ENCODE results near the gene LILRB2. TPM values are rescaled to one million over a fixed set of nuclear protein-coding genes. Genes with fewer than 3 reads are reported as not detected.
"Not testable (repeated sequence)": the region's sequence is repeated elsewhere in the genome, so short reads cannot be mapped to it uniquely, and the experiment has no call there.

LILRB2 gene
- total RNA-seq, 2 donors from 2014 or later, result not detected

GRCh38 chr19:54239491-54240371, 41.2 kb downstream of the LILRB2 start:
- not testable (repeated sequence) for H3K36me3 Mint-ChIP-seq; H3K9me3 Mint-ChIP-seq; DNase-seq (ENCODE audit: low spot score in 2 of 2)
- peak in 1 of 2 donors; percentile 54 for ATAC-seq
- peak overlapping the region in 1 of 2 donors; percentile 18 for H3K27ac Mint-ChIP-seq

- Mint-ChIP-seq H3K27ac (no peak overlapping the region), H3K9me3 (no peaks in the 10 kb centered on the region), H3K36me3 (no peaks in the 10 kb centered on the region)
- ATAC-seq, result no peak
- DNase-seq (ENCODE audit: low spot score in 2 of 2), result no peak
These were observed 47.0 kb downstream of the LILRB2 start for GRCh38 chr19:54233941-54234340.

- DNase-seq (ENCODE audit: low spot score in 2 of 2) (peak in 1 of 2 donors; percentile 95), ATAC-seq (peak; percentile 87 to 98)
- H3K9me3 Mint-ChIP-seq, result no peaks in the 10 kb centered on the region
- H3K27ac Mint-ChIP-seq, result no peak overlapping the region
- no peaks in the 10 kb centered on the region for H3K36me3 Mint-ChIP-seq
These were observed 49.6 kb downstream of the LILRB2 start for GRCh38 chr19:54231077-54231931.

- no peak overlapping the region for H3K27ac Mint-ChIP-seq
- H3K36me3 Mint-ChIP-seq, result no peaks in the 10 kb centered on the region
- no peaks in the 10 kb centered on the region for H3K9me3 Mint-ChIP-seq
- ATAC-seq (no peak), DNase-seq (ENCODE audit: low spot score in 2 of 2) (no peak)
These were observed 50.9 kb downstream of the LILRB2 start for GRCh38 chr19:54230031-54230430.

- no peaks in the 10 kb centered on the region for H3K9me3 Mint-ChIP-seq
- no peak overlapping the region for H3K27ac Mint-ChIP-seq
- DNase-seq (ENCODE audit: low spot score in 2 of 2), result no peak
- no peaks in the 10 kb centered on the region for H3K36me3 Mint-ChIP-seq
- no peak for ATAC-seq
These were observed 51.8 kb downstream of the LILRB2 start for GRCh38 chr19:54229146-54229545.

GRCh38 chr19:54224619-54225018, 56.3 kb downstream of the LILRB2 start:
- DNase-seq (ENCODE audit: low spot score in 2 of 2); ATAC-seq; H3K36me3 Mint-ChIP-seq; H3K9me3 Mint-ChIP-seq; H3K27ac Mint-ChIP-seq: not testable (repeated sequence)

GRCh38 chr19:54223937-54224281, 57.0 kb downstream of the LILRB2 start:
- not testable (repeated sequence) for DNase-seq (ENCODE audit: low spot score in 2 of 2); H3K36me3 Mint-ChIP-seq; H3K9me3 Mint-ChIP-seq; H3K27ac Mint-ChIP-seq; ATAC-seq

Other genes starting within 250 kb of the LILRB2 start
- not detected for gene VSTM1, start 217.2 kb downstream of the LILRB2 start, total RNA-seq
- gene TARM1, start 199.7 kb downstream of the LILRB2 start, total RNA-seq, result not detected
- gene OSCAR, start 180.3 kb downstream of the LILRB2 start, total RNA-seq, result under 1 TPM in 1 of 2 donors, not detected in 1; 0.72 TPM
- 10 to 100 TPM; 59.4 to 76.1 TPM for gene NDUFA3, start 178.3 kb downstream of the LILRB2 start, total RNA-seq
- gene TFPT, start 165.5 kb downstream of the LILRB2 start, total RNA-seq, result 10 to 100 TPM; 30.4 to 37.4 TPM
- gene PRPF31, start 165.4 kb downstream of the LILRB2 start, total RNA-seq, result 10 to 100 TPM; 47.9 to 92.9 TPM
- gene CNOT3, start 143.3 kb downstream of the LILRB2 start, total RNA-seq, result 10 to 100 TPM; 57.3 to 59.9 TPM
- 1 to 10 TPM; 3.5 to 6.1 TPM for gene LENG1, start 121.4 kb downstream of the LILRB2 start, total RNA-seq
- not detected for gene TMC4, start 108.0 kb downstream of the LILRB2 start, total RNA-seq
- 10 to 100 TPM; 56.8 to 97.2 TPM for gene MBOAT7, start 91.5 kb downstream of the LILRB2 start, total RNA-seq
- 10 to 100 TPM; 10.2 to 15.8 TPM for gene TSEN34, start 89.8 kb downstream of the LILRB2 start, total RNA-seq
- 1,000 to 10,000 TPM; 1,448 to 1,707 TPM for gene RPS9, start 80.3 kb downstream of the LILRB2 start, total RNA-seq
- gene LILRB3, start 58.1 kb downstream of the LILRB2 start, total RNA-seq, result under 1 TPM in 1 of 2 donors, not detected in 1; 0.37 TPM
- not detected for gene LILRA6, start 38.3 kb downstream of the LILRB2 start, total RNA-seq
- gene LILRB5, start 23.8 kb downstream of the LILRB2 start, total RNA-seq, result not detected
- not detected for gene LILRA5, start 32.1 kb upstream of the LILRB2 start, total RNA-seq
- gene LILRA4, start 58.1 kb upstream of the LILRB2 start, total RNA-seq, result not detected
- 1 to 10 TPM; 2.9 to 9.9 TPM for gene LAIR1, start 83.8 kb upstream of the LILRB2 start, total RNA-seq
- under 1 TPM in 1 of 2 donors, not detected in 1; 0.37 TPM for gene TTYH1, start 134.4 kb upstream of the LILRB2 start, total RNA-seq
- gene LENG8, start 168.1 kb upstream of the LILRB2 start, total RNA-seq, result 100 to 1,000 TPM; 191 to 205 TPM
- 1 to 10 TPM; 2.5 to 5.8 TPM for gene LENG9, start 182.7 kb upstream of the LILRB2 start, total RNA-seq
- gene CDC42EP5, start 192.2 kb upstream of the LILRB2 start, total RNA-seq, result not detected
- 1 to 10 TPM; 1.7 to 8.4 TPM for gene LAIR2, start 221.7 kb upstream of the LILRB2 start, total RNA-seq

Data from activated naive CD4-positive, alpha-beta T cell treated with anti-CD3 and anti-CD28 coated beads, Interleukin-2, amount 50 U/mL, for 72 hours (primary cell).